ENCODE measurements around the gene SLC12A5. TPM values are rescaled to one million over a fixed set of nuclear protein-coding genes. Genes with fewer than 3 reads are reported as not detected.

Gene SLC12A5
- total RNA-seq, 1 experiment from 2014 or later: 20.9 TPM

- no peaks in the 10 kb centered on the region for H3K9me3 ChIP-seq (ENCODE audit: low read depth, low read length, poor library complexity, severe bottlenecking)
- no peak overlapping the region for H3K4me3 ChIP-seq (ENCODE audit: low read depth, low read length, poor library complexity, severe bottlenecking)
- ChIA-PET CTCF (no interaction called here), POLR2A (ENCODE audit: low non-redundant PET) (no interaction called here)
- no peaks in the 10 kb centered on the region for H3K4me1 ChIP-seq (ENCODE audit: insufficient read depth, low read length, poor library complexity, severe bottlenecking)
- intact Hi-C loops (cut with micrococcal nuclease; ENCODE audit: unreplicated experiment): no loop called here
- H3K36me3 ChIP-seq (ENCODE audit: insufficient read depth, low read length, poor library complexity, severe bottlenecking): peaks cover 61% of the 10 kb centered on the region
- no TSS peak for BruUV-seq (replicated peaks)
- no peaks in the 10 kb centered on the region for H3K27me3 ChIP-seq (replicated peaks; ENCODE audit: insufficient read depth, low read depth, low read length, poor library complexity)
- H3K27ac ChIP-seq (ENCODE audit: low read depth, low read length, poor library complexity, severe bottlenecking): no peak overlapping the region
- no peak for DNase-seq (ENCODE audit: low spot score)
- TF ChIP-seq EZH2 (IDR thresholded peaks at IDR 0.05; ENCODE audit: borderline replicate concordance, low read depth, low read length, poor library complexity, severe bottlenecking) (no peak), CTCF (conservative IDR thresholded peaks at IDR 0.05; ENCODE audit: low read depth, low read length) (no peak)
These were observed 41.3 kb downstream of the SLC12A5 start for GRCh38 chr20:46070215-46070900.

GRCh38 chr20:46071573-46071972 is 42.6 kb downstream of the SLC12A5 start:
- CTCF ChIA-PET: no interaction called here

GRCh38 chr20:46073024-46073423 is 44.0 kb downstream of the SLC12A5 start:
- POLR2A ChIA-PET (ENCODE audit: low non-redundant PET): no interaction called here
- H3K4me3 ChIP-seq (ENCODE audit: low read depth, low read length, poor library complexity, severe bottlenecking): no peak overlapping the region
- intact Hi-C loops (cut with micrococcal nuclease; ENCODE audit: unreplicated experiment): no loop called here
- TF ChIP-seq CTCF (conservative IDR thresholded peaks at IDR 0.05; ENCODE audit: low read depth, low read length) (no peak), EZH2 (IDR thresholded peaks at IDR 0.05; ENCODE audit: borderline replicate concordance, low read depth, low read length, poor library complexity, severe bottlenecking) (no peak)
- CTCF ChIA-PET: no interaction called here
- BruUV-seq (replicated peaks): no TSS peak
- no peak for DNase-seq (ENCODE audit: low spot score)
- H3K4me1 ChIP-seq (ENCODE audit: insufficient read depth, low read length, poor library complexity, severe bottlenecking): no peaks in the 10 kb centered on the region
- no peaks in the 10 kb centered on the region for H3K9me3 ChIP-seq (ENCODE audit: low read depth, low read length, poor library complexity, severe bottlenecking)
- H3K27me3 ChIP-seq (replicated peaks; ENCODE audit: insufficient read depth, low read depth, low read length, poor library complexity): no peaks in the 10 kb centered on the region
- peaks cover 52% of the 10 kb centered on the region for H3K36me3 ChIP-seq (ENCODE audit: insufficient read depth, low read length, poor library complexity, severe bottlenecking)
- H3K27ac ChIP-seq (ENCODE audit: low read depth, low read length, poor library complexity, severe bottlenecking): no peak overlapping the region

More at GRCh38 chr20:46071573-46071972, 42.6 kb downstream of the SLC12A5 start:
- H3K36me3 ChIP-seq (ENCODE audit: insufficient read depth, low read length, poor library complexity, severe bottlenecking): peaks cover 57% of the 10 kb centered on the region
- no peak overlapping the region for H3K27ac ChIP-seq (ENCODE audit: low read depth, low read length, poor library complexity, severe bottlenecking)
- intact Hi-C loops (cut with micrococcal nuclease; ENCODE audit: unreplicated experiment): no loop called here
- no peaks in the 10 kb centered on the region for H3K27me3 ChIP-seq (replicated peaks; ENCODE audit: insufficient read depth, low read depth, low read length, poor library complexity)
- H3K4me1 ChIP-seq (ENCODE audit: insufficient read depth, low read length, poor library complexity, severe bottlenecking): no peaks in the 10 kb centered on the region
- no TSS peak for BruUV-seq (replicated peaks)
- H3K4me3 ChIP-seq (ENCODE audit: low read depth, low read length, poor library complexity, severe bottlenecking): no peak overlapping the region
- POLR2A ChIA-PET (ENCODE audit: low non-redundant PET): no interaction called here
- no peaks in the 10 kb centered on the region for H3K9me3 ChIP-seq (ENCODE audit: low read depth, low read length, poor library complexity, severe bottlenecking)
- no peak for TF ChIP-seq CTCF (conservative IDR thresholded peaks at IDR 0.05; ENCODE audit: low read depth, low read length)
- no peak for TF ChIP-seq EZH2 (IDR thresholded peaks at IDR 0.05; ENCODE audit: borderline replicate concordance, low read depth, low read length, poor library complexity, severe bottlenecking)
- DNase-seq (ENCODE audit: low spot score): no peak
